Vagina (tissue), 2 donors: ENCODE measurements around the gene PTDSS2. TPM values are rescaled to one million over a fixed set of nuclear protein-coding genes. Genes with fewer than 3 reads are reported as not detected.

Experiments
- DNase-seq, 2 donors: peaks; one replicate each; pipeline ENCODE4 v3.0.0-alpha.2; 2017; ENCODE audit errors: extremely low spot score in 2 of 2
- H3K27ac ChIP-seq: fragments of 200-600 bp; sonication (generic); one replicate; pipeline ENCODE4 v1.5.1; 2019
- H3K27me3 ChIP-seq: fragments of 200-600 bp; sonication (generic); one replicate; pipeline ENCODE4 v1.5.1; 2019
- H3K36me3 ChIP-seq, 2 donors: fragments of 200-600 bp; sonication (generic); one replicate each; pipeline ENCODE4 v1.5.1; 2017 to 2019
- H3K4me1 ChIP-seq: fragments of 200-600 bp; sonication (generic); one replicate; pipeline ENCODE4 v1.5.1; 2019
- H3K4me3 ChIP-seq, 2 donors: fragments of 200-600 bp; sonication (generic); 1 replicate in 1 of 2; 2 replicates in 1 of 2; pipeline ENCODE4 v1.5.1; 2016 to 2019
- H3K9me3 ChIP-seq: fragments of 200-600 bp; sonication (generic); one replicate; pipeline ENCODE4 v1.5.1; 2019
- CTCF ChIP-seq, 3 experiments: fragments of 450-650 bp in 2 of 3; fragments of 200-600 bp in 1 of 3; sonication (generic) in 1 of 3; IDR thresholded peaks; one replicate each; pipeline ENCODE4 v1.5.1; 2017 to 2019; ENCODE audit warnings: antibody characterized with exemption in 3 of 3, mild to moderate bottlenecking in 2 of 3, moderate library complexity in 2 of 3
- POLR2A ChIP-seq, 2 donors: fragments of 450-650 bp; IDR thresholded peaks; one replicate each; pipeline ENCODE4 v1.6.1; 2017; ENCODE audit warnings: antibody characterized with exemption in 2 of 2, mild to moderate bottlenecking in 2 of 2, moderate library complexity in 2 of 2
- POLR2AphosphoS5 ChIP-seq, 2 donors: sonication (generic); formaldehyde crosslinking; IDR thresholded peaks; one replicate each; pipeline ENCODE4 v1.9.0; 2017; ENCODE audit warnings: antibody characterized with exemption in 2 of 2, mild to moderate bottlenecking in 2 of 2, low read depth in 1 of 2; ENCODE audit not compliant: insufficient read depth in 1 of 2
- intact Hi-C: fragments of 100-400 bp; cut with DNase I; formaldehyde crosslinking; loops from one replicate; pipeline ENCODE4 v1.15.1; 2023
- total RNA-seq: library from RNA; depleted of rRNA; stranded (reverse); fragments of >200 nt; gene quantifications from one replicate; pipeline ENCODE4 v1.2.3, GENCODE V29; 2016

PTDSS2 gene
- total RNA-seq, 1 donor from 2014 or later, result 36.1 TPM

GRCh38 chr11:443542-444199 is 6.4 kb upstream of the PTDSS2 start:
- H3K27ac ChIP-seq, result no peak overlapping the region
- no peaks in the 10 kb centered on the region for H3K36me3 ChIP-seq
- TF ChIP-seq POLR2AphosphoS5 (IDR thresholded peaks at IDR 0.05; ENCODE audit: insufficient read depth in 1 of 2, low read depth in 1 of 2) (no peak), POLR2A (IDR thresholded peaks at IDR 0.05) (no peak), CTCF (IDR thresholded peaks at IDR 0.05) (no peak)
- DNase-seq, result no peak
- H3K4me1 ChIP-seq, result peaks cover 22% of the 10 kb centered on the region
- intact Hi-C loops, result loop anchor here (10.0 kb wide), 1 partner anchor 189 kb away; no protein-coding TSS in a partner anchor
- H3K27me3 ChIP-seq, result peaks cover 5% of the 10 kb centered on the region
- H3K4me3 ChIP-seq, result no peak overlapping the region
- H3K9me3 ChIP-seq, result no peaks in the 10 kb centered on the region

GRCh38 chr11:444396-445144 is 5.5 kb upstream of the PTDSS2 start:
- TF ChIP-seq POLR2A (IDR thresholded peaks at IDR 0.05) (no peak), CTCF (IDR thresholded peaks at IDR 0.05) (no peak), POLR2AphosphoS5 (IDR thresholded peaks at IDR 0.05; ENCODE audit: insufficient read depth in 1 of 2, low read depth in 1 of 2) (no peak)
- H3K9me3 ChIP-seq, result no peaks in the 10 kb centered on the region
- no peak for DNase-seq
- peaks cover 31% of the 10 kb centered on the region for H3K4me1 ChIP-seq
- no peak overlapping the region for H3K4me3 ChIP-seq
- no peaks in the 10 kb centered on the region for H3K36me3 ChIP-seq
- peaks cover 5% of the 10 kb centered on the region for H3K27me3 ChIP-seq
- intact Hi-C loops, result loop anchor here (10.0 kb wide), 1 partner anchor 190 kb away; no protein-coding TSS in a partner anchor
- no peak overlapping the region for H3K27ac ChIP-seq

GRCh38 chr11:445765-446588 is 4.1 kb upstream of the PTDSS2 start:
- no peak overlapping the region for H3K4me3 ChIP-seq
- peaks cover 38% of the 10 kb centered on the region for H3K4me1 ChIP-seq
- TF ChIP-seq CTCF (IDR thresholded peaks at IDR 0.05), result no peak

GRCh38 chr11:446891-447290 is 3.2 kb upstream of the PTDSS2 start:
- intact Hi-C loops, result loop anchor here (10.0 kb wide), 1 partner anchor 192 kb away; no protein-coding TSS in a partner anchor
- DNase-seq, result no peak
- H3K27me3 ChIP-seq, result peaks cover 2% of the 10 kb centered on the region
- TF ChIP-seq POLR2AphosphoS5 (IDR thresholded peaks at IDR 0.05; ENCODE audit: insufficient read depth in 1 of 2, low read depth in 1 of 2) (no peak), CTCF (IDR thresholded peaks at IDR 0.05) (no peak), POLR2A (IDR thresholded peaks at IDR 0.05) (no peak)
- H3K4me3 ChIP-seq, result no peak overlapping the region
- no peak overlapping the region for H3K27ac ChIP-seq
- H3K9me3 ChIP-seq, result no peaks in the 10 kb centered on the region
- no peaks in the 10 kb centered on the region for H3K36me3 ChIP-seq
- H3K4me1 ChIP-seq, result peaks cover 39% of the 10 kb centered on the region

More at GRCh38 chr11:445765-446588, 4.1 kb upstream of the PTDSS2 start:
- H3K9me3 ChIP-seq, result no peaks in the 10 kb centered on the region
- DNase-seq, result no peak
- H3K27me3 ChIP-seq, result peaks cover 5% of the 10 kb centered on the region
- H3K27ac ChIP-seq, result no peak overlapping the region
- H3K36me3 ChIP-seq, result no peaks in the 10 kb centered on the region
- intact Hi-C loops, result loop anchor here (10.0 kb wide), 1 partner anchor 191 kb away; no protein-coding TSS in a partner anchor
